ENCODE data around the gene A1BG.

DNA sequence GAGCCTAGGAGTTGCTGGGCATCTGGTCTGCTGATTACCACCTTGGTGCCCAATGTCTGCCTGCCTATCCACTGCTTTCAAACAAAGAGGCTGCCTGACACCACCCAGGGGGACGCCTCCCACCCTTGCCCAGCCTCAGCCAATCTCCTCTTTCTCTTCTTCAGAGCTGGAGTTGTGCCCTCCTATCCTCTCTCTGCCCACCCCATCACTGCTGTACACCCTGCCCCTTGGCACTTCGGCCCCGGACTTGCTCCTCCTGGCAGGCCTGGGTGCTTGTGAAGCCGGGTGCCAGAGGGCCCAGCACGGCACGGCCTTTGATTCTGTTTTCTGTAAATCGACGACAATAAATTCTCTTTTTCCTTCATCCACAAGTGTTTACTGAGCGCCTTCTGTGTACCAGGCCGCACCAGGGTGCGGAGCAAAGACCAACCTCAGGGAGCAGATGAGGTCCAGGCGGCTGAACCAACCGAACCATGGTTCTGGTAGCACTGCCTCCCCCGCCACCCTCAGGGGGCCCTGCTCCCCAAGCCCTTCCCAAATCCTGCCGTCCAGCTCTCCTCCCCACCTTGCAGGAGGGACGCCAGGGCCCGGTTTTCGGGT is 47.1 kb upstream of the A1BG start:
- TF ChIP-seq, protein P1, sequence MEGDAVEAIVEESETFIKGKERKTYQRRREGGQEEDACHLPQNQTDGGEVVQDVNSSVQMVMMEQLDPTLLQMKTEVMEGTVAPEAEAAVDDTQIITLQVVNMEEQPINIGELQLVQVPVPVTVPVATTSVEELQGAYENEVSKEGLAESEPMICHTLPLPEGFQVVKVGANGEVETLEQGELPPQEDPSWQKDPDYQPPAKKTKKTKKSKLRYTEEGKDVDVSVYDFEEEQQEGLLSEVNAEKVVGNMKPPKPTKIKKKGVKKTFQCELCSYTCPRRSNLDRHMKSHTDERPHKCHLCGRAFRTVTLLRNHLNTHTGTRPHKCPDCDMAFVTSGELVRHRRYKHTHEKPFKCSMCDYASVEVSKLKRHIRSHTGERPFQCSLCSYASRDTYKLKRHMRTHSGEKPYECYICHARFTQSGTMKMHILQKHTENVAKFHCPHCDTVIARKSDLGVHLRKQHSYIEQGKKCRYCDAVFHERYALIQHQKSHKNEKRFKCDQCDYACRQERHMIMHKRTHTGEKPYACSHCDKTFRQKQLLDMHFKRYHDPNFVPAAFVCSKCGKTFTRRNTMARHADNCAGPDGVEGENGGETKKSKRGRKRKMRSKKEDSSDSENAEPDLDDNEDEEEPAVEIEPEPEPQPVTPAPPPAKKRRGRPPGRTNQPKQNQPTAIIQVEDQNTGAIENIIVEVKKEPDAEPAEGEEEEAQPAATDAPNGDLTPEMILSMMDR (IDR thresholded peaks at IDR 0.05), result no peak
- TF ChIP-seq POLR2AphosphoS5 (IDR thresholded peaks at IDR 0.05) (no peak), POLR2A (IDR thresholded peaks at IDR 0.05) (no peak), EP300 (IDR thresholded peaks at IDR 0.05) (no peak)

Measured in sigmoid colon (tissue), 4 donors.